GM04503 (cell line): ENCODE data around the gene MOSMO.
"Not testable (repeated sequence)": the region's sequence is repeated elsewhere in the genome, so short reads cannot be mapped to it uniquely, and the experiment has no call there.

ENCODE experiments used
- DNase-seq: peaks from one replicate; pipeline ENCODE4 v3.0.0-alpha.2; 2012; ENCODE audit warnings: low read depth

The MOSMO gene

GRCh38 chr16:22093331-22093730, 85.4 kb downstream of the MOSMO start:
- no peak for DNase-seq

GRCh38 chr16:22093996-22094395, 86.1 kb downstream of the MOSMO start:
- no peak for DNase-seq

GRCh38 chr16:22098405-22099255, 90.7 kb downstream of the MOSMO start:
- no peak for DNase-seq

GRCh38 chr16:22099256-22099975, 91.5 kb downstream of the MOSMO start:
- DNase-seq = no peak

- no peak for DNase-seq
These were observed 95.5 kb downstream of the MOSMO start for GRCh38 chr16:22103441-22103840.

GRCh38 chr16:22109258-22109898, 101.5 kb downstream of the MOSMO start:
- DNase-seq = no peak

GRCh38 chr16:22111629-22112028, 103.7 kb downstream of the MOSMO start:
- not testable (repeated sequence) for DNase-seq

- DNase-seq = no peak
These were observed 108.3 kb downstream of the MOSMO start for GRCh38 chr16:22116095-22116700.

GRCh38 chr16:22117609-22118008, 109.7 kb downstream of the MOSMO start:
- DNase-seq = no peak

- DNase-seq = no peak
These were observed 112.5 kb downstream of the MOSMO start for GRCh38 chr16:22120440-22120839.

GRCh38 chr16:22122239-22122638, 114.3 kb downstream of the MOSMO start:
- DNase-seq = no peak

- DNase-seq = no peak
These were observed 115.2 kb downstream of the MOSMO start for GRCh38 chr16:22123146-22123545.

GRCh38 chr16:22123759-22124490, 116.0 kb downstream of the MOSMO start:
- no peak for DNase-seq

- no peak for DNase-seq
These were observed 116.8 kb downstream of the MOSMO start for GRCh38 chr16:22124583-22125284.

- no peak for DNase-seq
These were observed 118.2 kb downstream of the MOSMO start for GRCh38 chr16:22126037-22126558.

- not testable (repeated sequence) for DNase-seq
These were observed 120.6 kb downstream of the MOSMO start for GRCh38 chr16:22128537-22128936.

- no peak for DNase-seq
These were observed 122.6 kb downstream of the MOSMO start for GRCh38 chr16:22130528-22130927.

- no peak for DNase-seq
These were observed 124.9 kb downstream of the MOSMO start for GRCh38 chr16:22132801-22133200.
